SHP77 (cell line): ENCODE data around the gene FN3KRP.

Experiments used
- DNase-seq, 2 experiments: peaks; one replicate each; lab custom pipeline; 2025; lab: John Stamatoyannopoulos, UW

Gene FN3KRP

DNA sequence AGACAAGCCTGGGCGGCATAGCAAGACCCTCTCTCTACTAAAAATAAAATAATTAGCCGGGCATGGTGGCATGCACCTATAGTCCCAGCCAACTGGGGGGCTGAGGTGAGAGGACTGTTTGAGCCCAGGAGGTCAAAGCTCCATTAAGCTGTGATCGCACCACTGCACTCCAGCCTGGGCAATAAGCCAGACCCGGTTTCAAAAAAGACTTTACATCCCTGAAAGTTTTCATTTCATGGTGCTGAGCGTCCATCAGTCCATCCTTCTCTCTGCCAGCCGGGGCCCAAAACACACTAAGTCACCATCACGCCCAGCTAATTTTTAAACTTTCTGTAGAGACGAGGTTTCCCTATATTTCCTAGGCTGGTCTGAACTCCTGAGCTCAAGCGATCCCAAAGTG is 28.6 kb upstream of the FN3KRP start:
- no peak for DNase-seq

DNA sequence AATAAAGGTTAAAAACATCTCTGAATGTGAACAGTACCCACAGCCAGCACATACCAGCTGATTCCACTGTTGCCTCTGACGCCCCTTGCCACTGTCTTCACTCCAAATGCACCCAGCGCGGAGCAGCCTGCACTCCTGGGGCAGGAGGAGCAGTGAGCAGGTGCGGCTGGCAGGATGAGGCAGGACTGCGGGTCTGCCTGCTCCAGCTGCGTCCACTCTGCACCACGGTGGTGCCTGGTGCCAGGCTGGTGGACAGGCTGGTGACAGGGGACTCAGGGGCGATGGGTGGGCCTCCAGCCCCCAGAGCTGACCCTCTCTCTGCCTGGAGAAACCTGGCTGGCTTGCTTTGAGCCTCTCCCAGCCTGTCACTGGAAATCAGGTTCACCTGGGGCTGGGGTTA is 27.4 kb upstream of the FN3KRP start:
- peak; percentile 48 to 62 for DNase-seq

DNA sequence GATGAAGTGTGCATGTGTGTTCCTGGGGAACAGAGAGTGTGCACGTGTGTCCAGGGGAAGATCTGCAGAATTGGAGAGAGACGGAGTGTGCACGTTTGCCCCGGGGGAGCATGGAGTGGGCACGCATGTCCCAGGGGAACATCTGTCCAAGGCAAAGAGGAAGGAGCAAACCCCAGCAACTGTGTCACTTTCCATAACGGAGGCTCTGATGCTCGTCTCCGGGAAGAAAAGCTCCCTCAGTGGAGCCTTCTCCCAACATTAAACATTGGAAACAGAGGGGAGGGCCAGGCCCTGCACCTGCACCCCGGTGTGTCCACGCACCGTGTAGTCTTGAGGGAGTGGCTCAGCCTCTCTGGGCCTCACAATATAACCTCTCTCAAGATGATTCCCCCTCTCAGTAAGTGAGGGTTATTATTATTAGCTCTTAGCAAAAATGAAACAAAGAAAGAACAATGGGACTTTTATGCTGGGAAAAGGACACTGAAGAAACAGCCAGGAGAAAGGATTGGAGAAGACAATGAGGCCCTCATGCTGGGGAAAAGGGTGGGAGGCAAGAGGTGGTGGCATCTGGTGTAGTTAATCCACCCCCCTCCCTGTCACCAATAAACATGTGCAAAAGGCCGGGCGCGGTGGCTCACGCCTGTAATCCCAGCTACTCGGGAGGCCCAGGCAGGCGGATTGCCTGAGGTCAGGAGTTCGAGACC is 25.6 kb upstream of the FN3KRP start:
- DNase-seq, result no peak

DNA sequence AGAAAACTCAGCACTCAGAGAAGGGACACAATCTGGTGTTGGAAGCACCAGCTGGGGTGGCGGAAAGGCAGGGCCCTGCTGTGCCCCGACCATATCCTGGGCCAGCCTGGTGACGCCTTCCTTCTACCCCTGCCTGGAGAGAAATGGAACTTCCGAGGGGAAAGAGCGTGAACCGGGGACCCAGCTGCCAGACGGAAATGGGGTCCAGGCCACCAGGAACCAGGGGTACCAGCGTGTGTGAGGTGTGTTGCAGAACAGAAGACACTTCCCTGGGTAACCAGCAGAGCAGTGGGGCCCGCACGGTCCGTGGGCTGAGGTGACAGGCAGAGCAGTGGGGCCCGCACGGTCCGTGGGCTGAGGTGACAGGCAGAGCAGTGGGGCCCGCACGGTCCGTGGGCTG is 24.8 kb upstream of the FN3KRP start:
- DNase-seq, result no peak

DNA sequence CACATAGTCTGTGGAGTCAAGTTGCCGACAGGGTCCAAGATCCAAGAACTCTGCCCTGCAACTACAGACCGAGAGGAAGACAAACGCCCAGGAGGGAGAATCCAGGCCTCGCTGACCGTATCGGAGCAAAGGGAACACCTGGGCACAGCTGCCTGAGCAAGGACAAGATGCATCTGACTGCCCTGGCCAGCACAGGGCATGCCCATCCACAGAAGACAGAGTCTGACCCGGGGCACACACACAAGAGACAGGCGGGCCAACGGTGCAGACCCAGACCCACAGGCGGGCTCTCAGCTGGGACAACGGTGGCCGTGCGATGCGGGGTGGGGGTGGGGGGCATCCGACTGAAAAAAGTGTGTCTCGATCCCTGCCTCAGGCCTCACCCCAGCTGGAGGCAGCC is 24.2 kb upstream of the FN3KRP start:
- DNase-seq, result no peak

DNA sequence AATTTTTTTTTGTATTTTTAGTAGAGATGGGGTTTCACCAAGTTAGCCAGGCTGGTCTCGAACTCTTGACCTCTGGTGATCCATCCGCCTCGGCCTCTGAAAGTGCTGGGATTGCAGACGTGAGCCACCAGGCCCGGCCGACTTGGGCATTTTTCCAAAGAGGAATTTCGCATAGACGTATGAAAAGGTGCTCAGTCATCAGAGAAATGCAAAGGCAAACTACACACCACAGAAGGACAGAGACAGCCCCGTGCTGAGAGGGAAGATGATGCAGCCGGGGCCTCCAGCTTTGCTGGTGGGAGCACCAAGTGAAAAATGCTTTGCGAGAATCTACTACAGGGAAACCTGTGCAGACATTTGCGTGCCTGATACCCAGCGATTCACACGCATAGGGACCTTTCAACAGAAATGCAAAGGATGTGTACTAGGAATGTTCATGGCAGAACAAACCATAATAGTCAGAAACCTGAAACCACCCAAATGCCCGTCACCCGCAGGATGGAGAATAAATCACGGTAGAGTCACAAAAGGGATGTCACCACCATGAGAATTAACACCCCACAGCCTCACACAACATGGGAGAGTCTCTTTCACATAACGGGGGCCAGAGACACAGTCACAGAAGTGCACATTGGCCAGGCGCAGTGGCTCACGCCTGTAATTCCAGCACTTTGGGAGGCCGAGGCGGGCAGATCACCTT is 23.2 kb upstream of the FN3KRP start:
- no peak for DNase-seq

DNA sequence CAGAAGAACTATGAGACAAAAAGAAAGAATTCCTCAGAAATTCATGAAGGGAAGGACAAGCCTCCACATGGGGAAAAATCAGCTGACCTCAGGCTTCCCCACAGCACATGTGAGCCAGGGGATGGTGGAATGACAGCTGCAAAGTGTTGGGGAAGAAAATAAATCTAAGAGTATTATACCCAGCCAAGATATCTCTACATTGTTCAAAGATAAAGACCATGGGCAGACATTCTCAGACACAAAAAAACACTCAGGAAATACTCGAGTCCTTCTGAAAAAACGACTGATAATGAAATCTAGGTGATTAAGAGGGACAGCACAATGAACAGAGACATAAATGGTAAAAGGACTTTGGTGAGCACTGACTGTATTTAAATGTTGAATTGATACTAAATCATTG is 21.9 kb upstream of the FN3KRP start:
- DNase-seq, result no peak

DNA sequence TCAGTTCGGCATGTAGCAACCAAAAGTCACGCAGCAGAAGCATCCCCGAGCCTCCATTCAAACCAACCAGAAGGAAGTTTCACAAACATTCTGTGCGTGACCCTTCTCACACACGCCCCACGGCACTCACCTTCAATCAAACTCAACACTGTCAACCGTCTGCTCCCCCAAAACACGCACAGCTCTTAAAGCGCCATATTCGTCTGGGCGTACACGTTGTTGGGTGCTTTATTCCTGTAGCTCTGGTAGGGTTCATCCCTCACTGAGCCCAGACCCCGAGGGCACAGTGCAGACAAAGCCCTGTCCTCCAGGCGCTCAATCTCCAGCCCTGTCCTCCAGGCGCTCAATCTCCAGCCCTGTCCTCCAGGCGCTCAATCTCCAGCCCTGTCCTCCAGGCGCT is 20.2 kb upstream of the FN3KRP start:
- DNase-seq, result no peak

DNA sequence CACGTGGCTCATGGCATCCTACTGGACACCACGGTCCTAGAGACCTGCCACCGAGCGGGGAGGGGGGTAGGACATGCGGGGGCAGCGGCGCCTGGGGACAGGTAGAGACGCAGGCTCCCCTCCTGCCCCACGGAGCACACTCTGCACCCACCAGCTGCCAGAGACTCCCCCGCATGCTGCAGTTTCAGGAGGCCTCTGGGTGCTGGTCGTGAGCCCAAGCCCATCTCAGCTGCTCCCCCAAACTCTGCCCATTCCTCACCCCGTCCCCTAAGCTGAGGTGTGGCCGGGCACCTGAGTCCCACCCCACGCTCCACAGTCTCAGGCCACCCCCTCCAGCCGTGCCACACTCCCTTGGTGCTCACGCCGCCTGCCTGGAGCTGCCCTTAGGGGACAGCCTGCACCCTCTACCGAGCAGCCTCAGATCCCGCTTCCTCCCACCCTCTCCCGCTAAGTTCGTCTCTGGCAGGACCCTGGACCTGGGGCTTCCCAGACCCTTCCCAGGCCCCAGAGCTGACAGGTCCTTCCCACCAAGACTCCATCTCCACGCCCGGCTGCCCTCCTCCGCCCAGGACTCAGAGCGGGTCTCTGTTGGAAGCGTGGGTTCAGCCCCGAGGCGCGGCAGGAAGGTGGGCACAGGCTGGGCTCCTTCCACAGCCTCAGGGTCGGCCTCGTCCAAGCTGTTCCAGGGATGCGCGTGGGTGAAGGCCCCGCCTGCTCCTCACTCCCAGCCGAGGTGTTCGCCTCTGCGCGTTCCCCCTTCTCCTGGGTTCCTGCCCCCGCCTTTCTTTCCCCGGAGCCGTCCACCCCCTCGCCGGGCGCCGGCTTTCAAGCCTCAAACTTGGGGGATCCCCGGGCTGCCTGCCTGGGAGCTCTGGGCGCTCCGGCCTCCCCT is 19.3 kb upstream of the FN3KRP start:
- DNase-seq, result no peak

DNA sequence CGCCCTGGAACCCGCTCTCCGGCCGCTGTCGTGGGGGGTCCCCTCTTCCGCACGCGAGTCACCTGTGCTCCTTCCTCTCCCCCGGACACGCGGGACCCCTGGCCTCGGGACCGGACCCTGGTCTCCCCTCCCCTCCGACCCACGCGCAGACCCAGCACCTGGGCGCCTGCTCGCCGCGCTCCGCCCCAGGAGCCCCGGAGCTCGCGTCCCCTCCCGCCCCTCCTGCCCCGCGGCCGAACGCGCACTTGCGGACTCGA is 18.8 kb upstream of the FN3KRP start:
- no peak for DNase-seq

DNA sequence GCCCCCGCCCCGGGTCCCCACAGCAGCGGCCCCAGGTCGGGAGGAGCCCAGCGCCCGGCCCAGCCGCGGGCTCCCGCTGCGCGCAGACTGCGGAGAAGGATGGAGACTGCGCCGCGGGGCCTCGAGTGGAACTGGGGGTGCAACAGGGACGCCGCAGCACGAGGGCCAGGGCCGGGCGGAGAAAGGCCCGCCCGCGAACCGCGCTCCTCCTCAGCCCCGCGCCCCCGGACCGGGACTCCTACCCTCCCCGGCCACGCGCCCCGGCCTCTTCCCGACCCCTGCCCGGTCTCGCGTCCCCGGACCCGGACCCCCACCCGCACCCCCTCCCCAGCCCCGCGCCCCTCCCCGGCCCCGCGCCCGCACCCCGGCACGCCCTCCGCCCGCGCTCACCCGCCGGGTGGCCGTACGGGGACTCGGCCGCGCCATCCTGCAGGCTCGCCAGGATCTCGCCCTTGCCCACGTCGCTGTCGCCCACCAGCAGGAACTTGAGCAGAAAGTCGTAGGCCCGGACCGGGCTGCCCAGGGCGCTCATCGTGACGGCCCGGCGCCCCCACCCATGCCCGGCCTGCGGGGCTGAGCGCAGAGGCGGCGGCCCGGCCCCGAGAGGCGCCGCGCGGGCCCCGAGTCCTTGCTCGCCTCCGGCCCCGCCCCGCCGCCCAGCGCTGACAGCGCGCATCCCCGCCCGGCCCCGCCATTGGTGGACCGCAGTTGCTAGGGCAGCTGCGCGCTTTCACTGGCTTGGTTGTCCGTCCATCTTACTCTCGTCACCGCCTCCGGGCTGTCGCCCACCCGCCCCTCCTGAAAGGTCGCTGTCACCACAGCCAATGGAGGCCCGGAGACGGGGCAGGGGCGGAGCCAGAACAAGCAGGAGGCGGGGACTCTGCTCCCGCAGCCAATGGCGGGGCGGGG is 18.2 kb upstream of the FN3KRP start, which contains the start of gene RAB40B:
Gene RAB40B (minus strand): TSS at position 634 of the 909 bp plus-strand sequence. CDS start 102 bp downstream, at position 532.
- DNase-seq, result peak; percentile 98

DNA sequence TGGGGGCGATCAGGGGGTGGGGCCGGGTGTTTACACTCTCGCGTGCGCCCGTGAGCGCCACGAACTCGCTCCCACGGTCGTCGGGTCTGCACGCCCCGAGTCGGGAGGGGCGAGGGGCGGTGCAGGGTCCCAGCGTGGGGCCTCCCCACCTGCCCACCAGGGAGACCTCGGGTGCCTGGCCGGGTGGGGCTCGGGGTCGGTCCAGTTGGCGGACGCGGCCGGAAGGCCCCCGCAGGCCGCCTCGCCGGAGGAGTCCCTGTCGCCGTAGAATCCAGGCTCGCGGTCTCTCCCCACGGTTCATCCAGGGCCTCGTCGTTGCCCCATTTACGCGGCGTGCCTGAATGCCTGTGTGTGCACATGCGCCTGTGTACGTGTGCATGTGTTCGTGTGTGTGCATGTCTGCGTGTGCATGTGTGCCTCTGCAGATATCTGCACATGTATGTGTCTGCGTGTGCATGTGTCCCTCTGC is 17.5 kb upstream of the FN3KRP start:
- peak in 1 of 2 experiments; percentile 49 for DNase-seq

DNA sequence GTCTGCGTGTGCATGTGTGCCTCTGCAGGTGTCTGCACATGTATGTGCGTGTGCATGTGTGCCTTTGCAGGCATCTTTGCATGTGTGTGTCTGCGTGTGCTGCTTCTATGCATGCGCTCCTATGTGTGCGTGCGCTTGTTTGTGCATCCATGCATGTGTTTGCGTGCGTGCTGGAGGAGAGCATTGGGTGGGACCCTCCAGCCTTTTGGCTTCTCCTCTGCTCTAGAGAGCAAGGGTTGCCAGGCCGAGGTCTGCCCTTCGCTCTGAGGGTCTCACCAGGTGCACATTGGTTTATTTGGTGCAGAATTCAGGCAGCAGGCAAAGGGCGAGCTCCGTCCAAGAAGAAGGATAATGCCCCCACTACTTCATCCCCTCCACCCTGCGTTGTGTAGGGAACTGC is 17.0 kb upstream of the FN3KRP start:
- DNase-seq, result no peak

DNA sequence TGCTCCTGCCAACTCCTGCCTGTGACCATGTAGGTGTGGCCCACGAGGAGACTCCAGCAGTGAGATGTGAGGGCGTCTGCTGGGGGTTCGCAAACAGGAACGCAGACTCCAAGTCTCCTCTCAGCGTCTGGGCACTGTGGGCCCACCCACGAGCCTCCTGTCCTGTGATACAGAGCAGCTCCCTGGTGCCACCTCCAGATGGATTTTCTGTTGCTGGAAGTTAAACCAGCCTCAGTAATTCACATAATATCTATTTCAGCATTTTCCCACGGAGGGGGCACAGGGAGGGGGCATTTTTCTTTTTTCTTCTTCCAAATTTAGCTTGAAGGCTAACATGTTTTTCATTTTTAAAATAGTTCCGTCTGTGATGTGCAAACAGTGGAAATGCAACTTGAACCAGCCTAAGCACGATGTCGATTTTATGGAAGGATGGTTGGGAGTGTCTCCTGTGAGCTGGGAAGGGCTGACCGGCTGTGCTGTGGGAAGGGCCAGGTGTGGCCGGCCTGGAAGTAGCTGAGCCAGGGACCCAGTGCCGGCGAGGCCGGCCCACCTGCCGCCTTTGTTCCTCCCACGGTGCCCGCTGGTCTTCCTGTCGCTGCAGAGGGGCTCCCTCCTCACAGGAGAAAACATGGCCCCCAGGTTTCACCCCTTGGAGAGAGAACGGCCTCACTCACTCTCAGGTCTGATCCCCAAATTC is 14.1 kb upstream of the FN3KRP start:
- DNase-seq, result peak in 1 of 2 experiments; percentile 45

DNA sequence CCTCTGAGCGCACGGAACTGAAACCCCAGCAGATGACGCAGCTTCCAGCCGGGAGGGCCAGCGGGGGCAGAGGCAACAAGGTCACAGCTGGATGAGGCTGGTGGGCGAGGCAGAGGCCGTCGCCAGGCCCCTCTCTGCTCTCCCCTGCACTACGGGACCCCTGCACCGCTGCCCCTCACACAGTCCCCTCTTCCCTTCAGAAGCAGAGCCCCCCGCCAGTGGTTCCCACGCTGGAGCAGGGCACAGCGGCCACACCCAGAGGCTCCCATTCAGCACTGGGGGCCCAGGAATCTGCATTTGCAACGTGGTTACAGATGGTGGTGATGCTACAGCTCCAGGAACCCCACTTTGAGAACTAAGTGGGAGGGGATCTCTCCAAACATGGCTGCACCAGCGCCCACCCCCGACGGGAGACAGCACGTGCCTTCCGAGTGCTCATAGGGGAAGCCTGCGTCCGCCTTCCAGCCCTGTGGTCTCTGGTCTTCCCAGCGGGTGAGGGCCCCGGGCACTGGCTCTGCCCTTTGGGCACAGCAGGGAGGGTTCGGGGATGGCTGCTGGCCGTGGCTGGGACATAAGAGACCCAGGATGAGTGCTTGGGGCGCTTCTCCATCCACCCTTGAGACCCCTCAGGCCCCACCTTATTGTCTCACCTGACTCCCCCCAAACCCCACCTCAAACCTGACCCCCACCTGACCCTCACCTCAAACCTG is 13.3 kb upstream of the FN3KRP start:
- no peak for DNase-seq

DNA sequence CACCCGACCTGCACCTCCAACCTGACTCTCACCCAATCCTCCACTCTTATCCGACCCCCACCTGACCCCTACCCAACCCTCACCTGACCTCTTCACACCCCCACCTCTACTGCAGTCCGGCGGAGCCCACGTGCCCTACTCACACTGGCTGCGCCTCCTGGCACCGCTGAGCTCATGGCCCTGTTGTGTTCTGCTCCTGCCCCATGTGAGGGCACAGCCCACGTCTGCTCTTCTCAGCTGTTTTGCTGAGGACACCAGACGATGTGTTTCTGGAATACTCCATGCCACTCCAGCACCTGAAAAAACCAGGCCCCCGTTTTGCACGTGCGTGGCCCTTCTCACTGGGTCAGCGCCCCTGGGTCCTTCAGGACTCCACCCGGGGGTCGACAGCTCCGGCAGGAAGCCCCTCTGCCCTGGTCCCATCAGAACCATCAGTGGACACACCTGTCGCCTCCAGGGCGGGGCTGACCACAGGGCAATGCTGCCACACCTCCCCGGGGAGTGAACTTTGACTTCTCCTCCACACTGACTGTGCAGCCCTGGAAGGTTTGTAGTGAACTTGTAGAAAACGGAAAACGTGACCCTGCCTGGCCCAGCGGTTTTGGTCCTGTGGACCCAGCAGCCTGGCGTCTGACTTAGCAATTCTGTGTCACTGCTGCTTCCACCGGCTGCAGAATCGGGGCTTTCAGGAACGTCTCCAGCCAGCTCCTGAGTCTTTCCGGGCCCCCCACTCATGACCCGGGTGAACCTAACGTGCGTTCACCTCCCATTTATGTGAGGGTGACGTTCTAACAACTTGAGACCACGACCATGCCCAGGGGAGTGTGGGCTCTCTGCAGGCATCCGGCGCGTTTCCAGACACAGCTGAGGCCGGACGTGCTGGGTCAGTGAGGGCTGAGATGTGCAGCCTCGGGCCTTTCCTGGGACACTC is 12.3 kb upstream of the FN3KRP start:
- no peak for DNase-seq

DNA sequence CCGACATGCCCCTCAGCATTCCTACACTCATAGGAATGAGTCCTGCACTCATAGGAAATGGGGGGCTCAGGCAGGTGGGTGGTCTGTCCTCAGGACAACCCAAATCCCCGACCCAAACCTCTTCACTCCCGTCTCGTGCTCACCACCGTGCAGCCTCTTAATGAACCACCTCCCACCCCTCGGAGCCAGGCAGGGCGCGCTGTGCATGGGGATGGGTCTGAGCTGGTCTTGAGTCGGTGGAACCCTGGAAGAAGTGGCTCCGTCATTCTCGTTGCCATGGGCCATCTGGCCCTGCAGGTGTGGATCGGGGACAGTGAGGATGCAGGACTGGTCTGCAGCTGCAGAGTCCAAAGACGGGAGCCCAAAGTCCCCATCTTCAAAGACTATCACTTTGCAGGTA is 11.6 kb upstream of the FN3KRP start:
- DNase-seq, result no peak

DNA sequence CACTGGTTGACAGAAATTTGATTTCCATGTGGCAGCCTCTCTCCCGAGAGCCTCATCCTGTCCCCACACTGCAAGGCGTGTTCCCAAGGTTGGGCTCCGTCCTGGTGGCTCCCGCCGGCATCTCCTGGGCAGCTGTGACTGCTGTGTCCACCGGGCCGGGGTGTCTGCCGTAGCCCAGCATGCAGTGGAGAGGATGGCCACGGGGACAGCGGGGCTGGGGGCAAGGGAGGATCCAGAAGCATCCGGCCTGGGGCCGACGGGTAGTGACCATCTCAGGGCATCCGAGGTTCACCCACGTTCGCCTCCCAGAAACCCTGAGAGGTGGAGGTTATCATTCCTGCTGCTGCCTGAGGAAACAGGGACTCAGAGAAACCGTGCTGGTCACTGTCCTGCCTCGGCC is 10.8 kb upstream of the FN3KRP start:
- no peak for DNase-seq

DNA sequence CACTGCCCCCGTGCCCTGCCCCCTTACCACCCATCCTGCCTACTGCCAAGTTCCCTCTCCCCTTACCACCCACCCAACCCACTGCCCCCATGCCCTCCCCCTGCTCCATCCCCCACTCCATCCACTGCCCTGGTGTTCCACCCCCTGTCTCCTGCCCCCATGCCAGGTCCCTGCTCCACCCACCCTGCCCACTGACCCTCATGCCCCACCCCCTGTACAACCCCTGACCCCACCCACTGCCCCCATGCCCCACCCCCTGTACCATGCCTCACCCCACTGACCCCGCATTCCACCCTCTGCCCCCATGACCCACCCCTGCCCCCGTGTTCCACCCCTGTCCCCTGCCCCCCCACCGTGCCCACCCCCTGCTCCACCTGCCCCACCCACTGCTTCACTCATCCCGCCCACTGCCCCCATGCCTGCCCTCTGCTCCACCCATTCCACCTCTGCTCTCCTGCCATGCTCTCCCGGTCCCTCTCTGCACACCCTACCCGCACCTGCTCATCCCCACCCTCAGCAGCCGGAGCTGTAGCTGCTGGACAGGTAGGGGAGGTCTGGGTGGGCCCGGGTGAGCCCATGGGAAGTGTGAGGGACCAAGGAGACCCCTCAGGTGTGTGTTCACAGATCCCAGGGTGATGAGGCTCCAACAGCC is 7.4 kb upstream of the FN3KRP start:
- no peak for DNase-seq
